ENCODE results near the gene PSMD2.

DNA sequence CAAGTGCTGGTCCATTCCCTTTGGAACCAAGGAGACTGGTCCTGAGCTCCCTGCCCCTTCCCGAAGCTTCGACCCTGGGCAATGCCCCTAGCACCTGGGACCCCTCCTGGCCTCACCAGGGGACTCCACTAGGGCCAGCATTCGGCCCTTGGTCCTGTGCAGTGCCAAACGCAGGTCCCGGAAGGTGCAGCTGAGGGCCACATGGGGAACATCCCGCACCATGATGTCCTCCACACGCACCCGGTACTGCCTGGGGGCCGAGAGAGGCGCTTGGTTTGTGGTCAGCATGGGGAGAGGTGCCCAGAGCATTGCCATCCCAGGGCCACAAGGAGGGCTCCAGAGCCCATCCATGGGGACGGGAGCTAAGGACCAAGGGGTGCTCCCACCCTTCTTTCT lies 54.5 kb downstream of the PSMD2 start:
- TF ChIP-seq, protein P1, sequence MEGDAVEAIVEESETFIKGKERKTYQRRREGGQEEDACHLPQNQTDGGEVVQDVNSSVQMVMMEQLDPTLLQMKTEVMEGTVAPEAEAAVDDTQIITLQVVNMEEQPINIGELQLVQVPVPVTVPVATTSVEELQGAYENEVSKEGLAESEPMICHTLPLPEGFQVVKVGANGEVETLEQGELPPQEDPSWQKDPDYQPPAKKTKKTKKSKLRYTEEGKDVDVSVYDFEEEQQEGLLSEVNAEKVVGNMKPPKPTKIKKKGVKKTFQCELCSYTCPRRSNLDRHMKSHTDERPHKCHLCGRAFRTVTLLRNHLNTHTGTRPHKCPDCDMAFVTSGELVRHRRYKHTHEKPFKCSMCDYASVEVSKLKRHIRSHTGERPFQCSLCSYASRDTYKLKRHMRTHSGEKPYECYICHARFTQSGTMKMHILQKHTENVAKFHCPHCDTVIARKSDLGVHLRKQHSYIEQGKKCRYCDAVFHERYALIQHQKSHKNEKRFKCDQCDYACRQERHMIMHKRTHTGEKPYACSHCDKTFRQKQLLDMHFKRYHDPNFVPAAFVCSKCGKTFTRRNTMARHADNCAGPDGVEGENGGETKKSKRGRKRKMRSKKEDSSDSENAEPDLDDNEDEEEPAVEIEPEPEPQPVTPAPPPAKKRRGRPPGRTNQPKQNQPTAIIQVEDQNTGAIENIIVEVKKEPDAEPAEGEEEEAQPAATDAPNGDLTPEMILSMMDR (IDR thresholded peaks at IDR 0.05), result no peak
- TF ChIP-seq POLR2A (IDR thresholded peaks at IDR 0.05) (no peak), POLR2AphosphoS5 (IDR thresholded peaks at IDR 0.05) (no peak)

All from sigmoid colon (tissue), 4 donors.